ENCODE data around the gene MAGEF1. TPM values are rescaled to one million over a fixed set of nuclear protein-coding genes. Genes with fewer than 3 reads are reported as not detected.

The MAGEF1 gene
- total RNA-seq, 1 experiment from 2014 or later, result 59.1 TPM

- ChIA-PET POLR2A (no interaction called here), CTCF (no interaction called here)
- intact Hi-C loops (cut with micrococcal nuclease; ENCODE audit: unreplicated experiment), result no loop called here
Observed at GRCh38 chr3:184694716-184695115, 17.1 kb downstream of the MAGEF1 start.

GRCh38 chr3:184694133-184694665 is 17.7 kb downstream of the MAGEF1 start:
- Histone ChIP-seq H3K4me1 (no peaks in the 10 kb centered on the region), H3K27me3 (replicated peaks; ENCODE audit: control insufficient read depth, insufficient read depth, low read length) (no peaks in the 10 kb centered on the region), H3K9me3 (no peaks in the 10 kb centered on the region), H3K4me3 (ENCODE audit: low read depth, low read length) (no peak overlapping the region), H3K36me3 (ENCODE audit: control insufficient read depth, insufficient read depth, low read length) (no peaks in the 10 kb centered on the region)
- intact Hi-C loops (cut with micrococcal nuclease; ENCODE audit: unreplicated experiment), result no loop called here
- CTCF ChIA-PET, result no interaction called here
- no peak for TF ChIP-seq CTCF (IDR thresholded peaks at IDR 0.05; ENCODE audit: insufficient read depth in 1 of 2, low read depth in 1 of 2, low read length in 1 of 2, severe bottlenecking in 1 of 2, unreplicated experiment in 1 of 2)
- Mint-ChIP-seq H3K4me1 (ENCODE audit: low read depth, unreplicated experiment) (no peaks in the 10 kb centered on the region), H3K4me3 (ENCODE audit: unreplicated experiment) (no peak overlapping the region), H3K27ac (ENCODE audit: unreplicated experiment) (no peak overlapping the region), H3K27me3 (ENCODE audit: insufficient read depth, unreplicated experiment) (no peaks in the 10 kb centered on the region), H3K36me3 (ENCODE audit: insufficient read depth, unreplicated experiment) (no peaks in the 10 kb centered on the region), H3K9me3 (ENCODE audit: unreplicated experiment) (no peaks in the 10 kb centered on the region)
- no TSS peak for BruUV-seq (replicated peaks)
- POLR2A ChIA-PET, result no interaction called here
- DNase-seq, result no peak

More at GRCh38 chr3:184694716-184695115, 17.1 kb downstream of the MAGEF1 start:
- no peak for DNase-seq
- no peak for TF ChIP-seq CTCF (IDR thresholded peaks at IDR 0.05; ENCODE audit: insufficient read depth in 1 of 2, low read depth in 1 of 2, low read length in 1 of 2, severe bottlenecking in 1 of 2, unreplicated experiment in 1 of 2)
- H3K27me3 ChIP-seq (replicated peaks; ENCODE audit: control insufficient read depth, insufficient read depth, low read length), result no peaks in the 10 kb centered on the region
- no peak overlapping the region for H3K4me3 ChIP-seq (ENCODE audit: low read depth, low read length)
- H3K36me3 Mint-ChIP-seq (ENCODE audit: insufficient read depth, unreplicated experiment), result no peaks in the 10 kb centered on the region
- H3K9me3 Mint-ChIP-seq (ENCODE audit: unreplicated experiment), result no peaks in the 10 kb centered on the region
- H3K9me3 ChIP-seq, result no peaks in the 10 kb centered on the region
- H3K4me1 ChIP-seq, result no peaks in the 10 kb centered on the region
- H3K4me3 Mint-ChIP-seq (ENCODE audit: unreplicated experiment), result no peak overlapping the region
- no peak overlapping the region for H3K27ac Mint-ChIP-seq (ENCODE audit: unreplicated experiment)
- H3K36me3 ChIP-seq (ENCODE audit: control insufficient read depth, insufficient read depth, low read length), result no peaks in the 10 kb centered on the region
- BruUV-seq (replicated peaks), result no TSS peak
- no peaks in the 10 kb centered on the region for H3K27me3 Mint-ChIP-seq (ENCODE audit: insufficient read depth, unreplicated experiment)
- no peaks in the 10 kb centered on the region for H3K4me1 Mint-ChIP-seq (ENCODE audit: low read depth, unreplicated experiment)

- DNase-seq, result no peak
- Histone ChIP-seq H3K36me3 (ENCODE audit: control insufficient read depth, insufficient read depth, low read length) (no peaks in the 10 kb centered on the region), H3K4me3 (ENCODE audit: low read depth, low read length) (no peak overlapping the region), H3K9me3 (no peaks in the 10 kb centered on the region), H3K4me1 (no peaks in the 10 kb centered on the region), H3K27me3 (replicated peaks; ENCODE audit: control insufficient read depth, insufficient read depth, low read length) (no peaks in the 10 kb centered on the region)
- ChIA-PET POLR2A (no interaction called here), CTCF (no interaction called here)
- intact Hi-C loops (cut with micrococcal nuclease; ENCODE audit: unreplicated experiment), result no loop called here
- no peaks in the 10 kb centered on the region for H3K36me3 Mint-ChIP-seq (ENCODE audit: insufficient read depth, unreplicated experiment)
- H3K27ac Mint-ChIP-seq (ENCODE audit: unreplicated experiment), result no peak overlapping the region
- BruUV-seq (replicated peaks), result no TSS peak
- no peaks in the 10 kb centered on the region for H3K27me3 Mint-ChIP-seq (ENCODE audit: insufficient read depth, unreplicated experiment)
- no peaks in the 10 kb centered on the region for H3K9me3 Mint-ChIP-seq (ENCODE audit: unreplicated experiment)
- peak in 1 of 2 experiments; percentile 15 for TF ChIP-seq CTCF (IDR thresholded peaks at IDR 0.05; ENCODE audit: insufficient read depth in 1 of 2, low read depth in 1 of 2, low read length in 1 of 2, severe bottlenecking in 1 of 2, unreplicated experiment in 1 of 2)
- H3K4me1 Mint-ChIP-seq (ENCODE audit: low read depth, unreplicated experiment), result no peaks in the 10 kb centered on the region
- H3K4me3 Mint-ChIP-seq (ENCODE audit: unreplicated experiment), result no peak overlapping the region
Observed at GRCh38 chr3:184693011-184693975, 18.6 kb downstream of the MAGEF1 start.
